Cardiac fibroblast (primary cell): Measurements from ENCODE around the gene PBRM1.
A peak's percentile ranks its signal among the peaks of the same experiment; 100 is the strongest.

ENCODE experiments used
- DNase-seq, 2 donors: peaks; one replicate each; pipeline versions ENCODE4 v3.0.0 to v3.0.0-alpha.2; 2010; ENCODE audit warnings: low read depth in 2 of 2
- H3K4me3 ChIP-seq, 2 donors: replicated peaks in 1 of 2; 1 replicate in 1 of 2; 2 replicates in 1 of 2; pipeline ENCODE4 v1.5.1; 2011; ENCODE audit warnings: low read depth in 2 of 2, low read length in 2 of 2, mild to moderate bottlenecking in 2 of 2, moderate library complexity in 1 of 2
- TF ChIP-seq, protein P1 (sequence below): IDR thresholded peaks from one replicate; pipeline ENCODE4 v1.5.1; 2011; ENCODE audit warnings: low read depth, mild to moderate bottlenecking, low read length, inconsistent platforms

PBRM1 gene

GRCh38 chr3:52520716-52521487 lies 164.8 kb downstream of the PBRM1 start:
- DNase-seq = no peak
- TF ChIP-seq, protein P1, sequence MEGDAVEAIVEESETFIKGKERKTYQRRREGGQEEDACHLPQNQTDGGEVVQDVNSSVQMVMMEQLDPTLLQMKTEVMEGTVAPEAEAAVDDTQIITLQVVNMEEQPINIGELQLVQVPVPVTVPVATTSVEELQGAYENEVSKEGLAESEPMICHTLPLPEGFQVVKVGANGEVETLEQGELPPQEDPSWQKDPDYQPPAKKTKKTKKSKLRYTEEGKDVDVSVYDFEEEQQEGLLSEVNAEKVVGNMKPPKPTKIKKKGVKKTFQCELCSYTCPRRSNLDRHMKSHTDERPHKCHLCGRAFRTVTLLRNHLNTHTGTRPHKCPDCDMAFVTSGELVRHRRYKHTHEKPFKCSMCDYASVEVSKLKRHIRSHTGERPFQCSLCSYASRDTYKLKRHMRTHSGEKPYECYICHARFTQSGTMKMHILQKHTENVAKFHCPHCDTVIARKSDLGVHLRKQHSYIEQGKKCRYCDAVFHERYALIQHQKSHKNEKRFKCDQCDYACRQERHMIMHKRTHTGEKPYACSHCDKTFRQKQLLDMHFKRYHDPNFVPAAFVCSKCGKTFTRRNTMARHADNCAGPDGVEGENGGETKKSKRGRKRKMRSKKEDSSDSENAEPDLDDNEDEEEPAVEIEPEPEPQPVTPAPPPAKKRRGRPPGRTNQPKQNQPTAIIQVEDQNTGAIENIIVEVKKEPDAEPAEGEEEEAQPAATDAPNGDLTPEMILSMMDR = no peak
- no peak overlapping the region for H3K4me3 ChIP-seq

GRCh38 chr3:52520141-52520667 lies 165.5 kb downstream of the PBRM1 start:
- TF ChIP-seq, protein P1 = no peak
- no peak for DNase-seq
- no peak overlapping the region for H3K4me3 ChIP-seq

DNA sequence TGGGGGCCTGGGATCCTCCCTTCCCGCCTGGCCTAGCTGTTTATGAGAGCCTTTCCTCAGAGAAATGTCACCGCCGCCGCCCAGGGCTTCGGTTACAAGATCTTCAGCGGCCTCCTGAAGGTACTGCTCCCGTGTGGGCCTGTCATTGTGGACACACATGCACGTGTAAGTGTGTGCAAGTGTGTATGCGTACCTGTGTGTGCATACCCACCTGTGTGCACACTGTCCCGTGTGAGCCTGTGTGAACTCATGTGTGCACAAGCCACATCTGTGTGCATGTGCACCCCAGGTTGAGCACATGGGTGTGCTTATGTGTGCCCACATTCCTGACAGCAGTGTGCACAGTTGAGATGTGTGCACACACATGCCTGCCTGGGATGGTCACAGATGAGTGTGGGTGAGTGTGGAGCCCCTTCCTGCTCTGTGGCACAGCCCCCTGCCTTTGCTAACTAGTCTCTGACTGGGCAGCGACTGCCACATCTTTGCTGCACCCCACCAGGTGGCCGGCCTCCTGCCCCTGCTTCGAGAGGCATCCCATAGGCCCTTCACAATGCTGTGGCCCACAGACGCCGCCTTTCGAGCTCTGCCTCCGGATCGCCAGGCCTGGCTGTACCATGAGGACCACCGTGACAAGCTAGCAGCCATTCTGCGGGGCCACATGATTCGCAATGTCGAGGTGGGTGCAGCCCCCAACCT lies 166.1 kb downstream of the PBRM1 start:
- TF ChIP-seq, protein P1 = no peak
- DNase-seq = no peak
- H3K4me3 ChIP-seq = no peak overlapping the region

DNA sequence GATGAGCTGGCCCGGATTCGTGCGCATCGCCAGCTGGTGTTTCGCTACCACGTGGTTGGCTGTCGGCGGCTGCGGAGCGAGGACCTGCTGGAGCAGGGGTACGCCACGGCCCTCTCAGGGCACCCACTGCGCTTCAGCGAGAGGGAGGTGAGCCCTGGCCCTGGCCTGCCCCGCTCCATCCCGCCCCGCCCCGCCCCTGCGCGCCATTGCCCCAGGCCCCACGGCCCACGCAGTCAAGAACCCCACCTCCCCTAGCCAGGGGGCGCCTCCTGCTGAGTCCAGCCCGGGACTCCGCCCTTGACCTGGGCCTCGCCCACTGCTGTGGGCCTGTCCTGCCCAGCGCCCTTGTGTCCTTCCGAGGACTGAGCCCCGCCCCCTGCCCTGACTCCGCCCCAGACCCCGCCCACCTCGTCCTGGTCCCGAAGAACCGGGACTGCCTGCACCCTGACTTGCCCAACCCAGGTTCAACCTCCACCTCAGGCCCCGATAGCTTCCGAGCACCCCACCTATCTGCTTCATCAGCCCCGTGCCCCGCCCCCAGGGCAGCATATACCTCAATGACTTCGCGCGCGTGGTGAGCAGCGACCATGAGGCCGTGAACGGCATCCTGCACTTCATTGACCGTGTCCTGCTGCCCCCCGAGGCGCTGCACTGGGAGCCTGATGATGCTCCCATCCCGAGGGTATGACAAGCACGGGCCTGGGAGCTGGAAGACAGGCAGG lies 166.8 kb downstream of the PBRM1 start:
- TF ChIP-seq, protein P1 = no peak
- H3K4me3 ChIP-seq = peak overlapping the region in 1 of 2 donors; percentile 30
- no peak for DNase-seq

DNA sequence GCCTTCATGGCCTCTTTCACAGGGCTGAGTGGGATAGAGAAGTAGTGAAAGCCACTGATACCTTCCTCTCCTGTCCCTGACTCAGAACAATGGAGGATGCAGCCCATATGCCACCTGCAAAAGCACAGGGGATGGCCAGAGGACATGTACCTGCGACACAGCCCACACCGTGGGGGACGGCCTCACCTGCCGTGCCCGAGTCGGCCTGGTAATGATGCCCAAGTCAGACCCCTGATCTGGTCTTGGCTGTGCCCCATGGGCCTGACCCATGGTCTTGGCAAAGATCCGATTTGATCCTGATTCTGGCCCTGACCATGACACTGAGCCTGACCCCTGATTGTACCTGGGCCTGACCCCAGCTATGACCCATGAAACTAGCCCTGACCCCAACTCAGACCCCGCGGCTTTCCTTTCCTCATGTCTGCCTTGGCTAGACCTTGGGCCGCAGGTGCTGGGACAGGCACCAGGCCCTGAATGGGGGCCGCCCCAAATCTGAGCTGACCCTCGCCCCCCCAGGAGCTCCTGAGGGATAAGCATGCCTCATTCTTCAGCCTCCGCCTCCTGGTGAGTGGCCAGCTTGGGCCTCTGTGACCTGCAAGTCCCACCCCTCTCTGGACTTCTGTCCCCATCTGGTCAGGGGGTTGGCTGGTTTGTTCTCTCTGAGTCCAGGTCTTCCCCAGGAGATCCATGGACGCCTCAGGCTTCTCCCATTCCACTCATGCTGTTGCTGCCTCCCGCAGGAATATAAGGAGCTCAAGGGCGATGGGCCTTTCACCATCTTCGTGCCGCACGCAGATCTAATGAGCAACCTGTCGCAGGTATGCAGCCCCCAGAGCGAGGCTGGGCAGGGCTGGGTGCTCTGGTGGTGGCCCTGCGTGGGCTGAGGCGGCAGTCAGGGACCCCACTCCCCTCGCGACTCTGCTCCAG lies 167.7 kb downstream of the PBRM1 start:
- H3K4me3 ChIP-seq = no peak overlapping the region
- TF ChIP-seq, protein P1 = no peak
- no peak for DNase-seq
